Measurements from ENCODE around the gene MYOCOS. TPM values are rescaled to one million over a fixed set of nuclear protein-coding genes. Genes with fewer than 3 reads are reported as not detected.

Gene MYOCOS
- total RNA-seq, 1 experiment from 2014 or later = 0.41 TPM

DNA sequence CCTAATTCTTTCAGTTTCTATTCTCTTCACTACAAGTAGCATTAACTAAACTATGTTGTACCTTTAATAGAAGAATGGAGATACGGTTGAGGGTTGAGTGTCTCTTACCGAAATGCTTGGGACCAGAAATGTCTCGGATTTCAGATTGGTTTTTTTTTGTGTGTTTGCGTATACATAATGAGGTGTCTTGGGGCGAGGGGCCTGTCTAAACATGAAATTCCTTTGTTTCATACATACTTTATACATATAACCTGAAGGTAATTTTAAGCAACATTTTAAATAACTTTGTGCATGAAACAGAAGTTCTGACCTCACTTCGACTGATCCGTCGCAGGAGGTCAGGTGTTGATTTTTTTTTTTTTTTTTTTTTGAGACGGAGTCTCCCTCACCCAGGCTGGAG lies 36.3 kb upstream of the MYOCOS start:
- Histone ChIP-seq H3K4me1 (ENCODE audit: insufficient read depth, low read length, poor library complexity, severe bottlenecking) (peaks cover 4% of the 10 kb centered on the region), H3K4me3 (ENCODE audit: low read depth, low read length, poor library complexity, severe bottlenecking) (no peak overlapping the region), H3K36me3 (ENCODE audit: insufficient read depth, low read length, poor library complexity, severe bottlenecking) (peaks cover 85% of the 10 kb centered on the region), H3K27me3 (replicated peaks; ENCODE audit: insufficient read depth, low read depth, low read length, poor library complexity) (no peaks in the 10 kb centered on the region), H3K9me3 (ENCODE audit: low read depth, low read length, poor library complexity, severe bottlenecking) (no peaks in the 10 kb centered on the region), H3K27ac (ENCODE audit: low read depth, low read length, poor library complexity, severe bottlenecking) (no peak overlapping the region)
- ChIA-PET CTCF (no interaction called here), POLR2A (ENCODE audit: low non-redundant PET) (no interaction called here)
- TF ChIP-seq EZH2 (IDR thresholded peaks at IDR 0.05; ENCODE audit: borderline replicate concordance, low read depth, low read length, poor library complexity, severe bottlenecking) = no peak
- TF ChIP-seq, protein P1, sequence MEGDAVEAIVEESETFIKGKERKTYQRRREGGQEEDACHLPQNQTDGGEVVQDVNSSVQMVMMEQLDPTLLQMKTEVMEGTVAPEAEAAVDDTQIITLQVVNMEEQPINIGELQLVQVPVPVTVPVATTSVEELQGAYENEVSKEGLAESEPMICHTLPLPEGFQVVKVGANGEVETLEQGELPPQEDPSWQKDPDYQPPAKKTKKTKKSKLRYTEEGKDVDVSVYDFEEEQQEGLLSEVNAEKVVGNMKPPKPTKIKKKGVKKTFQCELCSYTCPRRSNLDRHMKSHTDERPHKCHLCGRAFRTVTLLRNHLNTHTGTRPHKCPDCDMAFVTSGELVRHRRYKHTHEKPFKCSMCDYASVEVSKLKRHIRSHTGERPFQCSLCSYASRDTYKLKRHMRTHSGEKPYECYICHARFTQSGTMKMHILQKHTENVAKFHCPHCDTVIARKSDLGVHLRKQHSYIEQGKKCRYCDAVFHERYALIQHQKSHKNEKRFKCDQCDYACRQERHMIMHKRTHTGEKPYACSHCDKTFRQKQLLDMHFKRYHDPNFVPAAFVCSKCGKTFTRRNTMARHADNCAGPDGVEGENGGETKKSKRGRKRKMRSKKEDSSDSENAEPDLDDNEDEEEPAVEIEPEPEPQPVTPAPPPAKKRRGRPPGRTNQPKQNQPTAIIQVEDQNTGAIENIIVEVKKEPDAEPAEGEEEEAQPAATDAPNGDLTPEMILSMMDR (conservative IDR thresholded peaks at IDR 0.05; ENCODE audit: low read depth, low read length) = no peak
- intact Hi-C loops (cut with micrococcal nuclease; ENCODE audit: unreplicated experiment) = no loop called here
- DNase-seq (ENCODE audit: low spot score) = no peak
- no TSS peak for BruUV-seq (replicated peaks)

DNA sequence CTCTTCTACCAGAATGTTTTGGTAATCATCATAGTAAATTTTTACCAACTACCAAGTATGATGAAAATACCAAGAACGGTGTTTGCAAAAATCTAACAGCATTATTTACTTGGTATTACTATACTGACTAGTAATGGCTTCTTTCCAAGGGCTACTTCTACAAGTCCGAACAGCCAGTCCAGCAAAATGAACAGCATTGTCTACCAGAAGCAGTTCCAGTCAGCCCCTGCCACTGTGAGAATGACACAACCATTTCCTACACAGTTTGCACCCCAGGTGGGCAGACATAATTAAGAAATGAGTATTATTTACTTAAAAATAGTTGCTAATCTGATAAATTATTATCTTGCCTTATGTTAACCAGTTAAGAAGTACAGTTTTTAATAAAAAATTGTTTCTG lies 33.8 kb upstream of the MYOCOS start:
- intact Hi-C loops (cut with micrococcal nuclease; ENCODE audit: unreplicated experiment) = no loop called here
- Histone ChIP-seq H3K27me3 (replicated peaks; ENCODE audit: insufficient read depth, low read depth, low read length, poor library complexity) (no peaks in the 10 kb centered on the region), H3K9me3 (ENCODE audit: low read depth, low read length, poor library complexity, severe bottlenecking) (no peaks in the 10 kb centered on the region), H3K4me3 (ENCODE audit: low read depth, low read length, poor library complexity, severe bottlenecking) (no peak overlapping the region), H3K36me3 (ENCODE audit: insufficient read depth, low read length, poor library complexity, severe bottlenecking) (peaks cover 88% of the 10 kb centered on the region), H3K4me1 (ENCODE audit: insufficient read depth, low read length, poor library complexity, severe bottlenecking) (peaks cover 4% of the 10 kb centered on the region), H3K27ac (ENCODE audit: low read depth, low read length, poor library complexity, severe bottlenecking) (no peak overlapping the region)
- ChIA-PET POLR2A (ENCODE audit: low non-redundant PET) (no interaction called here), CTCF (no interaction called here)
- TF ChIP-seq, protein P1 (conservative IDR thresholded peaks at IDR 0.05; ENCODE audit: low read depth, low read length) = no peak
- no peak for TF ChIP-seq EZH2 (IDR thresholded peaks at IDR 0.05; ENCODE audit: borderline replicate concordance, low read depth, low read length, poor library complexity, severe bottlenecking)
- no peak for DNase-seq (ENCODE audit: low spot score)
- BruUV-seq (replicated peaks) = no TSS peak

DNA sequence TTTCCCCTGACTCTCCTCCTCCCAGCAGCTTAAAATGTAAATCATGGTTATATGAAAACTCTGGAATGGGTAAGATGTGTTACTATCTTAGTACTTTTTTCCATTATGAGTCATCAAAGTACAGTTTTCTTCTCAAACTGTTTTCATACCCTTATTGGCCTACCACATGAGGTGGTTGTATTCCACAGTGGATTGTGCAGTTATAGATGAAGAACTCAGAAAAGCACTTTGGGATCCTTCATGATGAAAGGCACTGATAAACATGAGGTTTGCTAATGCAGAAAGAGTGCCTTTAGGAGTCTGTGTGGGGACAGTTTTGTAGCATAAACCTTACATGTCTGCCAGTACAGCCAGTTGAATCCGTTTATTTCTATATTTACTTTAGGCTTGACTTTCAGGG lies 32.0 kb upstream of the MYOCOS start:
- no peak for TF ChIP-seq EZH2 (IDR thresholded peaks at IDR 0.05; ENCODE audit: borderline replicate concordance, low read depth, low read length, poor library complexity, severe bottlenecking)
- TF ChIP-seq, protein P1 (conservative IDR thresholded peaks at IDR 0.05; ENCODE audit: low read depth, low read length) = no peak
- no TSS peak for BruUV-seq (replicated peaks)
- Histone ChIP-seq H3K36me3 (ENCODE audit: insufficient read depth, low read length, poor library complexity, severe bottlenecking) (peaks cover 70% of the 10 kb centered on the region), H3K4me1 (ENCODE audit: insufficient read depth, low read length, poor library complexity, severe bottlenecking) (peaks cover 4% of the 10 kb centered on the region), H3K9me3 (ENCODE audit: low read depth, low read length, poor library complexity, severe bottlenecking) (no peaks in the 10 kb centered on the region), H3K4me3 (ENCODE audit: low read depth, low read length, poor library complexity, severe bottlenecking) (no peak overlapping the region), H3K27ac (ENCODE audit: low read depth, low read length, poor library complexity, severe bottlenecking) (no peak overlapping the region), H3K27me3 (replicated peaks; ENCODE audit: insufficient read depth, low read depth, low read length, poor library complexity) (no peaks in the 10 kb centered on the region)
- no peak for DNase-seq (ENCODE audit: low spot score)
- ChIA-PET POLR2A (ENCODE audit: low non-redundant PET) (no interaction called here), CTCF (no interaction called here)
- intact Hi-C loops (cut with micrococcal nuclease; ENCODE audit: unreplicated experiment) = no loop called here

Data from A673 (cell line).